WTC11 (cell line): ENCODE measurements around the gene MARS1. TPM values are rescaled to one million over a fixed set of nuclear protein-coding genes. Genes with fewer than 3 reads are reported as not detected.
"Not testable (repeated sequence)": the region's sequence is repeated elsewhere in the genome, so short reads cannot be mapped to it uniquely, and the experiment has no call there.

Experiments used
- ATAC-seq: fragments of 200-7000 bp; cut with Tn5 transposase; 2 replicates; pipeline ENCODE4 v1.10.0; 2021; ENCODE audit warnings: mild to moderate bottlenecking, moderate library complexity
- CTCF ChIA-PET: fragments of 300-600 bp; sonication (Branson Sonifier 250); formaldehyde crosslinking; loops from one replicate; lab custom pipeline; 2021; ENCODE audit warnings: antibody characterized with exemption; lab: Charles Lee
- POLR2A ChIA-PET: fragments of 350-600 bp; sonication (Branson Sonifier 250); formaldehyde crosslinking; loops from one replicate; lab custom pipeline; 2021; ENCODE audit warnings: antibody characterized with exemption; lab: Charles Lee
- DNase-seq: peaks from one replicate; pipeline ENCODE4 v3.0.0; 2021; ENCODE audit warnings: low spot score
- H3K27ac Mint-ChIP-seq: 2 replicates; pipeline ENCODE4 v1.8.0; 2021; ENCODE audit warnings: mixed read lengths
- H3K27me3 Mint-ChIP-seq: 2 replicates; pipeline ENCODE4 v1.8.0; 2021; ENCODE audit warnings: low read depth, mild to moderate bottlenecking, moderate library complexity, mixed read lengths
- H3K36me3 Mint-ChIP-seq: 2 replicates; pipeline ENCODE4 v1.8.0; 2021; ENCODE audit warnings: mixed read lengths
- H3K4me1 Mint-ChIP-seq: 2 replicates; pipeline ENCODE4 v1.8.0; 2022; ENCODE audit warnings: mixed read lengths
- H3K4me3 Mint-ChIP-seq: 2 replicates; pipeline ENCODE4 v1.8.0; 2021; ENCODE audit warnings: mild to moderate bottlenecking, moderate library complexity, mixed read lengths
- H3K9me3 Mint-ChIP-seq: 2 replicates; pipeline ENCODE4 v1.8.0; 2021; ENCODE audit warnings: mixed read lengths
- ATF1 ChIP-seq: sonication (generic); formaldehyde crosslinking; IDR thresholded peaks from 2 replicates; pipeline ENCODE4 v1.8.1; 2023; ENCODE audit warnings: mild to moderate bottlenecking, moderate library complexity, missing genetic modification reagents
- E2F4 ChIP-seq: sonication (generic); formaldehyde crosslinking; IDR thresholded peaks from 2 replicates; pipeline ENCODE4 v1.8.1; 2022; ENCODE audit warnings: low read depth, mild to moderate bottlenecking, moderate library complexity, missing genetic modification reagents, borderline replicate concordance
- E2F5 ChIP-seq: sonication (generic); formaldehyde crosslinking; IDR thresholded peaks from 2 replicates; pipeline ENCODE4 v1.8.1; 2022; ENCODE audit warnings: mild to moderate bottlenecking, moderate library complexity, missing genetic modification reagents
- ESRRA ChIP-seq: sonication (generic); formaldehyde crosslinking; IDR thresholded peaks from 2 replicates; pipeline ENCODE4 v1.8.1; 2022; ENCODE audit warnings: mild to moderate bottlenecking, missing genetic modification reagents, borderline replicate concordance
- MLX ChIP-seq: sonication (generic); formaldehyde crosslinking; IDR thresholded peaks from 2 replicates; pipeline ENCODE4 v1.8.1; 2023; ENCODE audit warnings: mild to moderate bottlenecking, missing genetic modification reagents, moderate library complexity
- NFE2L1 ChIP-seq: sonication (generic); formaldehyde crosslinking; IDR thresholded peaks from 2 replicates; pipeline ENCODE4 v1.8.1; 2023; ENCODE audit warnings: missing genetic modification reagents
- SP1 ChIP-seq: sonication (generic); formaldehyde crosslinking; conservative IDR thresholded peaks from 2 replicates; pipeline ENCODE4 v1.8.1; 2022; ENCODE audit warnings: missing genetic modification reagents
- USF1 ChIP-seq: sonication (generic); formaldehyde crosslinking; IDR thresholded peaks from 2 replicates; pipeline ENCODE4 v1.8.0; 2022; ENCODE audit warnings: mild to moderate bottlenecking, missing genetic modification reagents
- ZNF416 ChIP-seq: fragments of 250-450 bp; sonication (Bioruptor Pico); IDR thresholded peaks from 2 replicates; pipeline ENCODE4 v1.9.0; 2021; ENCODE audit warnings: mild to moderate bottlenecking, inconsistent platforms
- ZNF423 ChIP-seq: fragments of 250-450 bp; sonication (Bioruptor Pico); IDR thresholded peaks from 2 replicates; pipeline ENCODE4 v2.1.2; 2022; ENCODE audit warnings: mild to moderate bottlenecking, moderate library complexity
- total RNA-seq: library from RNA; stranded (reverse); gene quantifications from 3 replicates; pipeline ENCODE4 v1.2.3, GENCODE V29; 2021
- TF ChIP-seq, protein P1 (sequence below): sonication (generic); formaldehyde crosslinking; conservative IDR thresholded peaks from 2 replicates; pipeline ENCODE4 v1.8.1; 2022; ENCODE audit warnings: mild to moderate bottlenecking, missing genetic modification reagents
- TF ChIP-seq, protein P2 (sequence below): fragments of 200-600 bp; IDR thresholded peaks from 2 replicates; pipeline ENCODE4 v1.8.0; 2022; ENCODE audit warnings: antibody characterized with exemption
- TF ChIP-seq, protein P3 (sequence below): sonication (generic); formaldehyde crosslinking; IDR thresholded peaks from 2 replicates; pipeline ENCODE4 v1.8.1; 2022; ENCODE audit warnings: mild to moderate bottlenecking, missing genetic modification reagents, moderate library complexity, borderline replicate concordance

Gene MARS1
- total RNA-seq, 1 experiment from 2014 or later, result 367 TPM

DNA sequence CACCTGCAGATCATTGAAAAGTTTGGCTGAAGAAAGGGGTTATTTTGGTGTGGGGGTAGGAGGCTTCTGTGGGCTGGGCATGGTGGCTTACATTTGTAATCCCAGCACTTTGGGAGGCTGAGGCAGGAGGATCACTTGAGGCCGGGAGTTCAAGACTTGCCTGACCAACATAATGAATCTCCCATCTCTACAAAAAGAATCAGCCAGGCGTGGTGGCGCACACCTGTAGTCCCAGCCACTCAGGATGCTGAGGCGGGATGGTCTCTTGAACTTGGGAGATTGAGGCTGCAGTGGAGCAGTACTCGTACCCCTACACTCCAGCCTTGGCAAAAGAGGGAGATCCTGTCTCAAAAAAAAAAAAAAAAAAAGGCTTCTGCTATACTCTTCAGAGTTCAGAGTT is 25.4 kb downstream of the MARS1 start (continued):
- no peak for TF ChIP-seq E2F4 (CRISPR knock-in tag)
- TF ChIP-seq ZNF423 (CRISPR knock-in tag), result no peak
- no peak for TF ChIP-seq ESRRA
- TF ChIP-seq, protein P1, sequence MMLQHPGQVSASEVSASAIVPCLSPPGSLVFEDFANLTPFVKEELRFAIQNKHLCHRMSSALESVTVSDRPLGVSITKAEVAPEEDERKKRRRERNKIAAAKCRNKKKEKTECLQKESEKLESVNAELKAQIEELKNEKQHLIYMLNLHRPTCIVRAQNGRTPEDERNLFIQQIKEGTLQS (CRISPR knock-in tag), result no peak
- no peak for TF ChIP-seq MLX (CRISPR knock-in tag)
- TF ChIP-seq, protein P2, sequence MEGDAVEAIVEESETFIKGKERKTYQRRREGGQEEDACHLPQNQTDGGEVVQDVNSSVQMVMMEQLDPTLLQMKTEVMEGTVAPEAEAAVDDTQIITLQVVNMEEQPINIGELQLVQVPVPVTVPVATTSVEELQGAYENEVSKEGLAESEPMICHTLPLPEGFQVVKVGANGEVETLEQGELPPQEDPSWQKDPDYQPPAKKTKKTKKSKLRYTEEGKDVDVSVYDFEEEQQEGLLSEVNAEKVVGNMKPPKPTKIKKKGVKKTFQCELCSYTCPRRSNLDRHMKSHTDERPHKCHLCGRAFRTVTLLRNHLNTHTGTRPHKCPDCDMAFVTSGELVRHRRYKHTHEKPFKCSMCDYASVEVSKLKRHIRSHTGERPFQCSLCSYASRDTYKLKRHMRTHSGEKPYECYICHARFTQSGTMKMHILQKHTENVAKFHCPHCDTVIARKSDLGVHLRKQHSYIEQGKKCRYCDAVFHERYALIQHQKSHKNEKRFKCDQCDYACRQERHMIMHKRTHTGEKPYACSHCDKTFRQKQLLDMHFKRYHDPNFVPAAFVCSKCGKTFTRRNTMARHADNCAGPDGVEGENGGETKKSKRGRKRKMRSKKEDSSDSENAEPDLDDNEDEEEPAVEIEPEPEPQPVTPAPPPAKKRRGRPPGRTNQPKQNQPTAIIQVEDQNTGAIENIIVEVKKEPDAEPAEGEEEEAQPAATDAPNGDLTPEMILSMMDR, result no peak
- TF ChIP-seq ATF1 (CRISPR knock-in tag), result no peak
- TF ChIP-seq, protein P3, sequence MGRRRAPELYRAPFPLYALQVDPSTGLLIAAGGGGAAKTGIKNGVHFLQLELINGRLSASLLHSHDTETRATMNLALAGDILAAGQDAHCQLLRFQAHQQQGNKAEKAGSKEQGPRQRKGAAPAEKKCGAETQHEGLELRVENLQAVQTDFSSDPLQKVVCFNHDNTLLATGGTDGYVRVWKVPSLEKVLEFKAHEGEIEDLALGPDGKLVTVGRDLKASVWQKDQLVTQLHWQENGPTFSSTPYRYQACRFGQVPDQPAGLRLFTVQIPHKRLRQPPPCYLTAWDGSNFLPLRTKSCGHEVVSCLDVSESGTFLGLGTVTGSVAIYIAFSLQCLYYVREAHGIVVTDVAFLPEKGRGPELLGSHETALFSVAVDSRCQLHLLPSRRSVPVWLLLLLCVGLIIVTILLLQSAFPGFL, result no peak
- no peak for TF ChIP-seq E2F5
- TF ChIP-seq NFE2L1 (CRISPR knock-in tag), result no peak
- no peak for TF ChIP-seq USF1 (CRISPR knock-in tag)
- TF ChIP-seq ZNF416, result no peak
- no peak for TF ChIP-seq SP1

DNA sequence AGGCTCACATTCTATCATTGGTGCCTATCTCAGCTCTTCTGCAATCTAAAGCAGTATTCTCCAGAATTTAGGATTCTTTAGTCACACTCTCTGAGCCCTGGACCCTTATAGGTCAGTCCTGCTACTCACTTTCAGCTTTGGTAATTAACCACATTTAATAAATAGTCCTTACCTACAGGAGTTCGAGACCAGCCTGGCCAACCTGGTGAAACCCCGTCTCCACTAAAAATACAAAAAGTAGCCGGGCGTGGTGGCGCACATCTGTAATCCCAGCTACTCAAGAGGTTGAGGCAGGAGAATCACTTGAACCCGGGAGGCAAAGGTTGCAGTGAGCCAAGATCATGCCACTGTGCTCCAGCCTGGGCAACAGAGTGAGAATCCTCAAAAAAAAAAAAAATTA is 25.8 kb downstream of the MARS1 start:
- DNase-seq, H3K4me3 Mint-ChIP-seq, ATAC-seq, H3K4me1 Mint-ChIP-seq, H3K27ac Mint-ChIP-seq, H3K27me3 Mint-ChIP-seq, H3K9me3 Mint-ChIP-seq: not testable (repeated sequence)
- ChIA-PET CTCF (interaction anchor here (0.6 kb wide), 1 partner anchor 213 kb away, joined by 3 read pairs; no protein-coding TSS in a partner anchor), POLR2A (interaction anchor here (0.7 kb wide), 1 partner anchor 339 kb away, joined by 3 read pairs; no protein-coding TSS in a partner anchor)
- H3K36me3 Mint-ChIP-seq, result peaks cover 85% of the 10 kb centered on the region

GRCh38 chr12:57514246-57514645 is 26.4 kb downstream of the MARS1 start:
- CTCF ChIA-PET, H3K4me1 Mint-ChIP-seq, H3K9me3 Mint-ChIP-seq, ATAC-seq, DNase-seq, H3K4me3 Mint-ChIP-seq, H3K27me3 Mint-ChIP-seq, H3K27ac Mint-ChIP-seq: not testable (repeated sequence)
- POLR2A ChIA-PET, result interaction anchor here (0.7 to 0.8 kb wide), 2 partner anchors 10 to 339 kb away, joined by 3 read pairs; no protein-coding TSS in a partner anchor
- H3K36me3 Mint-ChIP-seq, result peaks cover 83% of the 10 kb centered on the region
